Lower lobe of right lung (tissue), 2 donors: ENCODE data around the gene FAM83D. TPM values are rescaled to one million over a fixed set of nuclear protein-coding genes. Genes with fewer than 3 reads are reported as not detected.

Experiments used
- ATAC-seq, 2 donors: fragments of 200-7000 bp; cut with Tn5 transposase; one replicate each; pipeline ENCODE4 v1.9.1; 2020 to 2022; ENCODE audit warnings: mild to moderate bottlenecking in 2 of 2, moderate library complexity in 2 of 2
- DNase-seq: peaks from one replicate; pipeline ENCODE4 v3.0.0-alpha.2; 2020
- H3K27ac ChIP-seq: fragments of 200-600 bp; one replicate; pipeline ENCODE4 v1.8.0; 2022
- H3K27me3 ChIP-seq: fragments of 200-600 bp; one replicate; pipeline ENCODE4 v1.8.0; 2022; ENCODE audit warnings: low read depth
- H3K36me3 ChIP-seq: fragments of 200-600 bp; one replicate; pipeline ENCODE4 v1.8.0; 2022; ENCODE audit warnings: mild to moderate bottlenecking
- H3K4me1 ChIP-seq: fragments of 200-600 bp; one replicate; pipeline ENCODE4 v1.8.0; 2022
- H3K4me3 ChIP-seq: fragments of 200-600 bp; one replicate; pipeline ENCODE4 v1.8.0; 2022; ENCODE audit warnings: mild to moderate bottlenecking
- H3K9me3 ChIP-seq: fragments of 200-600 bp; one replicate; pipeline ENCODE4 v1.8.0; 2022
- CTCF ChIP-seq: fragments of 200-600 bp; IDR thresholded peaks from one replicate; pipeline ENCODE4 v1.8.0; 2022; ENCODE audit warnings: antibody characterized with exemption, mild to moderate bottlenecking
- intact Hi-C: fragments of 100-400 bp; cut with DNase I; formaldehyde crosslinking; loops from one replicate; pipeline ENCODE4 v1.11.0; 2022
- total RNA-seq: library from RNA; stranded (reverse); fragmentation: NEBNext Ultra II Directional; extraction: Animal tissue kit (Norgen Biotek cat#: 25700); gene quantifications from one replicate; pipeline ENCODE4 v1.2.1, GENCODE V29; 2021
- donor health status: DM: no; HTN: yes; CAD: no; lungs with severe emphysema.

The FAM83D gene
- total RNA-seq, 1 donor from 2014 or later = 0.71 TPM

- TF ChIP-seq CTCF = no peak
- intact Hi-C loops = no loop called here
Measured at GRCh38 chr20:38888059-38888831, 38.0 kb upstream of the FAM83D start.

DNA sequence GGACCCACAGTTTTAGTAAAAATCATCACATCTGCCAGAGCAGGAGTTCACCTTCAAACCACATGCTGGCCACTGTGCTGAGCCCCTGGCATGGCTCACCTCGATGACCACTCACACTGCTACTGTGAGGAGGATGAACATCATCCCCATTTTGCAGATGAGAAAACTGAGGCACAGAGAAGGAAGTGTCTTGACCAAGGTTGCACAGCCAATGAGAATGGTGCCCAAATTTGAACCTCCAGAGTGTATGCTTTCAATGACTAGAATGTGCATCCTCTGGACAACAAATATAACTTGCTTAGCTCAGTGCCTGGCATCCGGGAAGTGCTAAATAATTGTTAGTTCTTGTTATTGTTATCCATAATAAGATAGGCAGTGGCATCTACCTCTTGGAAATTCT lies 37.2 kb upstream of the FAM83D start:
- Histone ChIP-seq H3K27ac (no peak overlapping the region), H3K27me3 (no peaks in the 10 kb centered on the region), H3K4me1 (peaks cover 9% of the 10 kb centered on the region), H3K4me3 (no peak overlapping the region), H3K9me3 (no peaks in the 10 kb centered on the region), H3K36me3 (no peaks in the 10 kb centered on the region)
- no peak for ATAC-seq
- TF ChIP-seq CTCF = no peak
- DNase-seq = no peak
- intact Hi-C loops = no loop called here

More at GRCh38 chr20:38888059-38888831, 38.0 kb upstream of the FAM83D start:
- no peaks in the 10 kb centered on the region for H3K9me3 ChIP-seq
- no peak overlapping the region for H3K27ac ChIP-seq
- H3K4me3 ChIP-seq = no peak overlapping the region
- DNase-seq (no peak), ATAC-seq (no peak)
- H3K36me3 ChIP-seq = no peaks in the 10 kb centered on the region
- no peaks in the 10 kb centered on the region for H3K27me3 ChIP-seq
- H3K4me1 ChIP-seq = peaks cover 8% of the 10 kb centered on the region

DNA sequence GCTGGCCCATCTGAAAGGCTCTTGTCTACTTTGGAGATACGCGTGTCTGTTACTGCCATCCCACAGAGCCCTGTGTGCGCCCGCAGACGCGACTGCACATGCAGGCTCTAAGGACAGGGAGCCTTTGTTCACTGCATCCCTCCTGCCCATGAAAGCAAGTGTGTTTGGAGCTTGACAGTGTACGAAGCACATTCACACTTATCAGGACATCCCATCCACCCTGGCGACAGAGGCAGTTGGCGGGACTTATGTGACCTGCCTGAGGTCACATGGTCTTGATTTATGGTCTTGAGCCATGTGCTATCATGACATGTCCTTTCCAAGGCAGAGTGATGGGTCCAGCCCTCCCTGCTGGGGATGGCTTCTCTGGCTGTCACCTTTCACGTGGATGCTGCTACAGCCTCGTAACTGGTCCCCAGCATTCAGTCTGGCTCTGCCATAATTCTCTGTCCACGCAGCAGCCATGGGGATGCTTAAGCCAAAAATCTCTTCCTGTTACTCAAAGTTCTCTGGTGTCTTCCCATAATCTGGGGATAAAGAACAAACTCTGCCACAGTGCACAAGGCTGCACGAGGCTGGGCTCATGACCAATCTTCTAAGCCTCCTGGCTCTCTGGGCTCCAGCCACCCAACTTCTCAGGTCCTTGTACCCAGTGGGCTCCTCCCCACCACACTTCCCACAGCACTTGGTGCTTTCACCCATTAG lies 36.3 kb upstream of the FAM83D start:
- Histone ChIP-seq H3K36me3 (no peaks in the 10 kb centered on the region), H3K27me3 (no peaks in the 10 kb centered on the region), H3K9me3 (no peaks in the 10 kb centered on the region), H3K4me1 (peaks cover 9% of the 10 kb centered on the region), H3K4me3 (no peak overlapping the region), H3K27ac (no peak overlapping the region)
- no peak for TF ChIP-seq CTCF
- DNase-seq = no peak
- intact Hi-C loops = no loop called here
- no peak for ATAC-seq

DNA sequence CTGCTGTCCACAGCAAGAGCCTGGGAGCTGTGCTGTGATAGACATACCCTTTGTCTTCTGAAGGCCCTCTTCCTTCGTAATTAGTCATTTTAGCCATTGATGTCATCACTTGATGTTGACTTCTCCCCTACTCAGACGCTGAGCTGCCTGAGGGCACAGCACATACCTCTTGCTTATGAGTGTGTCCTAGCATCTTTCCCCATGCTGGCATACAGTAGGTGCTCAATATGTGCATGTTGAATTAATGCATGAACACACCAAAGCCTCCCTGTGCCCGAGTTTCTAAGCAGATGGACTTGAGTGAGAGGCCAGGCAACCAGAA lies 35.8 kb upstream of the FAM83D start:
- H3K4me3 ChIP-seq = no peak overlapping the region
- H3K27me3 ChIP-seq = no peaks in the 10 kb centered on the region
- H3K27ac ChIP-seq = no peak overlapping the region
- DNase-seq (no peak), ATAC-seq (no peak)
- H3K36me3 ChIP-seq = no peaks in the 10 kb centered on the region
- TF ChIP-seq CTCF = no peak
- intact Hi-C loops = no loop called here
- no peaks in the 10 kb centered on the region for H3K9me3 ChIP-seq
- peaks cover 9% of the 10 kb centered on the region for H3K4me1 ChIP-seq

- no peak for DNase-seq
Measured at GRCh38 chr20:38892091-38892981, 33.9 kb upstream of the FAM83D start.

More at GRCh38 chr20:38892091-38892981, 33.9 kb upstream of the FAM83D start:
- no peaks in the 10 kb centered on the region for H3K36me3 ChIP-seq
- H3K27me3 ChIP-seq = no peaks in the 10 kb centered on the region
- ATAC-seq = no peak
- H3K27ac ChIP-seq = no peak overlapping the region
- no peaks in the 10 kb centered on the region for H3K9me3 ChIP-seq
- peaks cover 9% of the 10 kb centered on the region for H3K4me1 ChIP-seq
- no peak overlapping the region for H3K4me3 ChIP-seq
- TF ChIP-seq CTCF = no peak
- intact Hi-C loops = no loop called here
